Activated CD4-positive, alpha-beta T cell treated with anti-CD3 and anti-CD28 coated beads, Interleukin-2, amount 50 U/mL, for 1 hour (primary cell): ENCODE measurements around the gene REM1.
"Not testable (repeated sequence)": the region's sequence is repeated elsewhere in the genome, so short reads cannot be mapped to it uniquely, and the experiment has no call there.

ENCODE experiments used
- DNase-seq: peaks from one replicate; pipeline ENCODE4 v3.0.0-alpha.2; 2020

Gene REM1

DNA sequence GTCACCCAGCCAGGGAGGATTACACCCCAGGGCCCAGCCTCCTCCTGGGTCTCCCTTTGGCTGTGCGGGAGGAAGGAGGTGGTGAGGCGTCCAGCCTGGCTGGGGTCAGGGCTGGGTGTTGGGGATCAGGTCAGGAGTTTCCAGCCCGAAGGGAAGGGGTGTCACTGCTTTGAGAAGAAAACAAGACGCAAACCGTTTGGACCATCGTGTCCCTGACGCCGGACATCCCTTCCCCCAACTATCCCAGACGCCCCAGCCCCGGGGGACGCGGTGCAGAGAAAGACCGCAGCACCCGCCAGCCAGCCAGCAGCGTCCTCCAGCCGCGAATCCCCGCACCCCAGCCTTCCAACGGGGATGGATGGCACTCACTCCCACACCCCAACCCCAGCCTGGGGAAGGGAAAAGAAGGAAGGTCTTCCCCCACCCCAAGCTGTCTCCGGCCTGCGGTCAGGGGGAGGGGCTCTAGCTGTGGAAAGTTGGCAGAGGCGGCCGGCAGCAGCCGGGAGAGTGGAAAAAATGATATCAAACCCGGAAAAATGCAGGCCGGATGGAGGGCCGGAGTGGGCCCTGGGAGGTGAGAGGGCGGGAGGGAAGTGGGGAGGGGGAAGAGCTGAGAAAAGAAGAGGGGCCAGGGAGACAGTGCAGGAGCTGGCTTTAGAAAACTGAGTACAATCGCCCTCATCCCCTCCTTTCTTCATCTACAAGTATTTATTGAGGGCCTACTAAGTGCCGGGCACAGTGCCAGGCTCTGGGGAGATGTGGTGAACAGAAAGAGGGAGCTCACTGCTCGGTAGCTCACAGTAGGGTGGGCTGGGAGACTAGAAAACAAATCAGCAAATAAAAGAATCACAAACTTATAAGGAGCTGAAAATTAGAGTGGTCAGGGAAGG, 10.6 kb downstream of the REM1 start:
- DNase-seq: no peak

DNA sequence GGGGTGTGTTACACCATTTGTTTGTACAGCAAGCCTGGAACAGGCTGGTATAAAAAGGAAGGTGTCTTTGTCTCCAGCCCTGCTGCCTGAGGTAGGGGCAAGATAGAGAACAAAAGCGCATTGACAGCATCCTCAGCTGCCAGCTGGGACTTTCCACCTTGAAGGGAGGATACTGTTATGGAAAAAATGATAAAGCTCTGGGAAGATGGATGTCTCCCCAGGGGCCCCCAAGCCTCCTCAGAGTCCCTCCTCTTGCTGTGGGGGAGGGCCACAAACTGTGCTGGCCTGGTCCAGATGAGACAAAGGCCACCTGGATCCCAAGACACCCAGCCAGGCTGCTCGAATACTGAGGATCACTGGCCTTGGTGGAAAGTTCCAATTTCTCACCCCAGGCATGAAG, 13.0 kb downstream of the REM1 start:
- DNase-seq: no peak

DNA sequence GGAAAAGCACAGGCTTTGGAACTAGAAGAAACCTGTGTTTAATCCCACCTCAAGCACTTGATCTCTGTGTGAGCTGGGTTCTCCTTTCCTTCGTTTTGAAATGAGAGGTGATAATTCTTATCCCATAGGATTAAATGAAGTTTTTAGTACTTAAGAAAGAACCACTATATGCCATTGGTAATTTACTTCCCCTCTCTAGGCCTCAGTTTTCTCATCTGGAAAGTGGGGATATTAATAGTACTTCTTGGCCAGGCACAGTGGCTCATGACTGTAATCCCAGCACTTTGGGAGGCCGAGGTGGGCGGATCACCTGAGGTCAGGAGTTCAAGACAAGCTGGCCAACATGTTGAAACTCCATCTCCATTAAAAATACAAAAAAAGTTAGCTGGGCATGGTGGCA, 14.1 kb downstream of the REM1 start:
- no peak for DNase-seq

DNA sequence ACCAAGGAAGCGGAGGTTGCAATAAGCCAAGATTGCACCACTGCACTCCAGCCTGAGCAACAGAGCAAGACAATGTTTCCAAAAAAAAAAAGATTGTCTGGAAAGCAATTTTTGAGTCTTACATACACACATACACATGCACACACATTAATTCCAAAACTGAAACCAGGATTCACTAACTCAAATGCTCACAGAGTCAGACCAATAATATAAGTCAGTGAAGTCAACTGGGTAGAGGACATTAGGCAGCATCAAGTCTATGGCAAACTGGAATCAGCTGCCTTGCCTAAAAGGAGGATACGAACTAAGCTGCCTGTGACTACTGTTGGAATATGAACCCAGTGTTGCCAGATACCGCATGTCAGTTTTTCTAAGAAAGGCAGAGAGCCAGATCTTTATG, 15.7 kb downstream of the REM1 start:
- no peak for DNase-seq

DNA sequence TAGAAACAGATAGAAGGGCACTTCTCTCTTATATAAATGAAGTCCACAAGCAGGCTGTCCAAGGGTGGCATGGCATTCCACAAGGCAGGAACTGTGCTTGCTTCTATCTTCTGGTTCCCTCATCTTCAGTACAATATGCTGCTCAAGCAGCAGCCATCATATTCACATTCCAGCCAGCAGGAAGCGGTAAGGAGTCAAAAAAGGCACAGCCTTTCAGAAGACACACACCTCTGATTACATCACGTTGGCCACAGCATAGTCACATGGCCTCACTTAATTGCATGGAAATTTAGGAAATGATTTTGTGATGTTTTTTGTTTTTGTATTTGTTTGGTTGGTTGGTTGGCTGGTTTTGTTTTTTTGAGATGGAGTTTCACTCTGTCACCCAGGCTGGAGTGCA, 19.0 kb downstream of the REM1 start:
- DNase-seq: no peak

DNA sequence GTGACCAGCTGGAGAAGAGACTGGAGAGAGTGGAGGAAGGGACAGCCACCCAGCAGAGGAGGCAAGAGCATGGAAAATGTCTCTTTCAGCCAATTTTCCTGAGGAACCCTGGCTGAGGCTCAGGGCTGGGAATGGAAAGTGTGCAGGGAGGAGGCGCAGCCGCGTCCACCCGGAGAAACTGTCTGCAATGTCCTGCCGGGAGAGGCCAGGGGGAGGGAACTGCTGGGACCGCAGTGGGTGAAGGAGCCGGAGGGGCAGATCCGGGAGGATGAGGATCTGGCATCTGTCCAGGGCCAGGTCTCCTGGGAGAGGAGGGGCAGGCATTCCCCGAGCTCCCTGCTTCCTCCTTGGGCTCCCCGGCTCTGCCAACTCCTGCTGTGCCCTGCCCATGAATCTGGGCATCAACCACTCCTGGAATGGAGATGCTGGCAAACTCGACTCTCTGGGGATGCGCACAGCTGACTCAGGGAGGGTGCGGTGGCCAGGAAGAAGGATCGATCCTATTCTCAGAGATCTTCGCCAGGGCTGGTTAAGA, 21.7 kb downstream of the REM1 start:
- DNase-seq: no peak

DNA sequence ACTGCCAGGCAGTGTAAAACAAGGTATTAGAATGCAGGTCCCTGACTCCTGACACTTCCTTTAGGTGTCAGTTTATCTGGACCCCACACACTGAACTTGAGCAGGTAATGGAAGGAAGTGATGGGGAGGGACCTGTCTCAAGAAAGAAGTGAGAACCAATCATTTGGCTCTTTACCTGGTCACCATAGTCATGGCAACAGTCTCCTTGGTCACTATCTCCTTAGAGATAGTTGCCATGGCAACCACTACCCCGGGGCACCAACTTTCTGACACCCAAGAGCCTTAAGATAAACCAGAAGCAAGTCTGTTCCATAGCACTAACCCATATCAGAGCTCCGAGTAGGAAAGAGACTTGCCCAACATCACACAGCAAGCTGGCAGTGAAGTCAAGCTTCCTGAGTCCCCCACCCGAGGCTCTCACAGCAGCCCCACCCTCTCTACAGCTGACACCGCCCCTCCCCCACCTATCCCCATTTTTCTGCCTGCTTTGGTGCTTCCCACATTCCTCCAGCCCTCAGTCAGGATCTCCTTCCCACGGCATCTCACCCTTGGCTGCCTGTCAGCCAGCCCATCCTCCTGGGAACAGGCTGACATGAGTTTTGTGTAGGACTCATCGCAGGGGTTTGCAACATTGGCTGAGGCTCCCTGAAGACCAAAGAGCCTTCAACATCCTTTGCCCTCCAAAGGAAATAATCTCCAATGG, 22.9 kb downstream of the REM1 start:
- DNase-seq: no peak

DNA sequence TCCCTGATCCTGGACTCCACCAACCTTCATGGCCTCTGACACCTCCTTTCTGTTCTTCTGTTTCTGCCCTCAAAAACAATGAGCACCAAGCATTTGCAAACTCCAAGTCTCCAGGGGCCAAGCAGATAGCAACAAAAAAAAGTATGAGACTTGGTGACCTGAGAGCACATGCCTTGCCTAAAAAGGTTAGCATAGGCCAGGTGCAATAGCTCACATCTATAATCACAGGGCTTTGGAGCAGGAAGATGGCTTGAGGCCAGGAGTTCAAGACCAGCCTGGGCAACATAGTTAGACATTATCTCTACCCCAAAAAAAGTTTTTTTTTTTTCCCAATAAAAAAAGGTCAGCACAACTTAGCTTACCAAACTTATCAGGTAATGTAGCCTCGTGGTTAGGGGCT, 25.4 kb downstream of the REM1 start:
- no peak for DNase-seq

DNA sequence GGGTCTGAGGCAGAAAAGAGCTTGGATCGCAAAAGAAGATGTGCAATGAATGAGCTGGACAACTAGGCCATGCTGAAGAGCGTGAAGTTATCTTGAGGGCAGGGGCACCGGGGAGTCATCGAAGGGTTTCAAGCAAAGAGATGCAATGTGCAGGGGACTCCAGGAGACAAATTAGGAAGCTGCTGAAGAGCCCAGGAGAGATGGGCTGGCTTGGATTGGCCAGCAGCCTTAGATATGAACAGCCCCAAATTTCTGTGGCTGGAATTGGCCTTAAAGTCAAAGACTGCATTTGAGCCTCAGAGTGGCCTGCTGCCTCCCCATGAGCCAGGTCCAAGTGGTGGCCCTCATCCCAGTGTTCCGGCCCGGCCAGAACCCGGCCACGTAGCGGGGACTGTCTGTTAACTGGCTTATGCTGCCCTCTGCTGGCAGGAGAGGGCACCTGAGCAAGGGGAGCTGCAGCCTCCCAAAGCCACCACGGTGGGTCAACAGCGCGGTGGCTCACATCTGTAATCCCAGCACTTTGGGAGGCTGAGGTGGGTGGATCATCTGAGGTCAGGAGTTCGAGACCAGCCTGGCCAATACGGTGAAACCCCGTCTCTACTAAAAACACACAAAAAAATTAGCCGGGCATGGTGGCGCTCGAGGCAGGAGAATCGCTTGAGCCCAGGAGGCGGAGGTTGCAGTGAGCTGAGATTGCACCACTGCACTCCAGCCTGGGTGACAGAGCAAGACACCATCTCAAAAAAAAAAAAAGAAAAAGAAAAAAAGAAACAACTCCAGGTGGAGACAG, 28.0 kb downstream of the REM1 start:
- DNase-seq: peak; percentile 75

DNA sequence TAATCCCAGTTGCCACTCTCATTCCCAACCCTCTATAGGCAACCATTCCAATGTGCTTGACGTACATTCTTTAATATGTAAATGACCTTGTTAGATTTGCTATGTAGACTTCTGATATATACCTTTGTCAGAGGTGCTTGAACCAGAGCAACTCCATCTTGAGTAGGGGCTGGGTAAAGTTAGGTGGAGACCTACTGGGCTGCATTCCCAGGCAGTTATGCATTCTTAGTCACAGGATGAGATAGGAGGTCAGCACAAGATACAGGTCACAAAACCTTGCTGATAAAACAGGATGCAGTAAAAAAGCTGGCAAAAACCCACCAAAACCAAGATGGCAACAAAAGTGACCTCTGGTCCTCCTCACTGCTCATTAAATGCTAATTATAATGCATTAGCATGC, 30.8 kb downstream of the REM1 start:
- no peak for DNase-seq

DNA sequence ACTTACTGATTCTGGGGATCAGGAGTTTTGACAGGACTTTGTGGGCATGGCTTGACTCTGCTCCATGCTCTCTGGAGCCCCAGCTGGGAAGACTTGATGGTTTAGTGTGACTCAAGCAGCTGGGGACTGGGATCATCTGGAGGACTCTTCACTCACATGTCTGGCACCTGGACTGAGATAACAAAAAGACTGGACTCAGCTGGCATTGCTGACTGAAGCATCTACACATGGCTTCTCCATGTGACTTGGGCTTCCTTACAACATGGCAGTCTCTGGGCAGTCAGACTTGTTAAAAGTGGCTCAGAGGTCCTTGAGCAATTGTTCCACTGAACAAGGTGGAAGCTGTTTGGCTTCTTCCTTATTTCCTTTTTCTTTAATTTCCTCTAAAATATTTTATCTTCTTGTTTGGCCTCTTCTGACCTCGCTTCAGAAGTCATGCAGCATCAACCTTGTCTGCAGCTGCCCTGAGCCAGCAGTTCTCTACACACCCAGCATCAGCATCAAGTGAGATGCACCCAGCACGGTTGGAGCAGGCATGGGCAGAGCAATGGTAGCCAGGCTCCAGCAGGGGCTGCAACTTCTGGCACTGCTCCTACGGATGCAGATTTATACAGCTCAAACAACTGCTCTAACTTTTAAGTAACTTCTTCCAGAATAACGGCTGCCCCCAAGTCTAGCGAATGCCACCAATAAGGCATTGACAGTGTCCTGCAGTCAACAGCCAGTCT, 33.6 kb downstream of the REM1 start:
- no peak for DNase-seq

DNA sequence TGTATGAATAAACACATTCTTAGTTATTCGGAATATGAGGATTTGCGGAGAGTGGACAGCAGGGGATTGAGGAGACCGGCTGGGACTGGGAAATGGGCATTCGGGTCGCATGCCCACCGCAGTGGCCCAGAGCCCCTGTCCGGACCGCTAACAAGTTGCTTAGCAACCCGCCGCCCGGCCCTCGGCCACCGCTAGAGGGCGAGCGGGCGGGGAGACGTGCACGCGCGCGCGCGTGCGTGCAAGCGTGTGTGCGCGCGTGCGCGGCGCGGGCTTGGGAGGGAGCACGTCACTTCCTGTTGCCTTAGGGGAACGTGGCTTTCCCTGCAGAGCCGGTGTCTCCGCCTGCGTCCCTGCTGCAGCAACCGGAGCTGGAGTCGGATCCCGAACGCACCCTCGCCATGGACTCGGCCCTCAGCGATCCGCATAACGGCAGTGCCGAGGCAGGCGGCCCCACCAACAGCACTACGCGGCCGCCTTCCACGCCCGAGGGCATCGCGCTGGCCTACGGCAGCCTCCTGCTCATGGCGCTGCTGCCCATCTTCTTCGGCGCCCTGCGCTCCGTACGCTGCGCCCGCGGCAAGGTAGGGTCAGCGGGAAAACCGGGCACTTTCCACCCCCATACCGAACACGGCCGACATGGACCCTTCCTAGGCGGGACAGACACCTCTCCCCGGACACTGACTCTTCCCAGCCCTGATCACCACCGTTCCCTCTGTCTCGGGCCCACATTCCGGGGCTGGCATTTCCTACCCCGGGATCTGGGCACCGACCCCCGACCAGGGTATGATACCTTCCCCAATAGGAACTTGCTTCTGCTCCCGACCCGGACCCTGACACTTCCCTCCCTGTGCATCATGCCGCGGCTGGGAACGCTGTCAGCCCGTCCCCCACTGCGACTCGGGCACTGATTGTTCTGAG, 39.3 kb downstream of the REM1 start, which contains the start of gene HM13:
TSS of gene HM13 (plus strand) at position 289 of the 918 bp plus-strand sequence. CDS start at position 399, 110 bp downstream.
- DNase-seq: peak; percentile 87

DNA sequence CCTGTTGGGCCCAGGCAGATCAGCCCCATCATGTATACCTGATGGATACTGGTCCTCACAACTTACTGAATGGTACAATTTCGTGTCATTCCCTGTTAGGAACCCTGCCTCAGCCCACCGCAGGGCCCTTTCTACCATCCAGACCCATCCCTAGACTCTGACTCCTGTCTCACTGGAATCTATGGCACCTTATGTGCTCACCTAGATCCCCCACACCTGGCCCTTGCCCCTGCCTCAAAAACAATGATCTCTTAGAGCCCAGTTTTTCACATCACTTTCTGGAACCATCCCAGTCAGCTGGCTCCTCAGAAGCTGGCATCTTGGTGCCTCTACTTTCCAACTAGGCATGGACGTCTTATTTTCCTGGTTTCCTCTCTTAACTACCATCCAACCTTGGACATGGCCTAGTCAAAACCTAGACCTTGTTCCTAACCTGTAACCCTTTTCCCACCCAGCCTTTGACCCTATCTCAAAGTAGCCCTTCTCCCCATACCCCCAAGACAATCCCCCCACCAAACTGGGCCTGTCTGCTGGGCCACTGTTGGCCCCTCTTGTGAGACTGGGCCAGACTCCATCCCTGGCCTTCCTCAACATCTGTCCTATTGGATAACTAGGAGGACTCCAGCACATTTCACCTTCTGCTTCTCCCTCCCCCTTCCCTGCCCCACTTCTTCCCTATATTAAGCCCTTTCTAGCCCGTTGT, 40.1 kb downstream of the REM1 start:
- no peak for DNase-seq

DNA sequence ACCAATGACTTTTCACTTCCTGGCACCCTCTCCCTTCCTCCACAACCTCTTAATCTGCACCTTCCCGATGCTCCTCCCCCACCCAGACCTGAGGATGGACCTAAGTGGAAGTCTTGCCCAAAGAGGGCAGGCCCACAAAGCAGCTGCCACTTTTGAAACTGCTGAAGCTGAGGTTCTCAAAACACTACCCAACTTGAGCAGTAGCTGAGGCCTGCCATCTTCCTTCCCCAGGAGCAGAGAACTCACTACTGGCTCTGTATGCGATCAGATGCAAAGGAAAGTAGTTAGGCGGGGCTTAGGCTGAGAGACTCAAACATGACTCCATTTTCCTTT, 40.7 kb downstream of the REM1 start:
- DNase-seq: no peak

DNA sequence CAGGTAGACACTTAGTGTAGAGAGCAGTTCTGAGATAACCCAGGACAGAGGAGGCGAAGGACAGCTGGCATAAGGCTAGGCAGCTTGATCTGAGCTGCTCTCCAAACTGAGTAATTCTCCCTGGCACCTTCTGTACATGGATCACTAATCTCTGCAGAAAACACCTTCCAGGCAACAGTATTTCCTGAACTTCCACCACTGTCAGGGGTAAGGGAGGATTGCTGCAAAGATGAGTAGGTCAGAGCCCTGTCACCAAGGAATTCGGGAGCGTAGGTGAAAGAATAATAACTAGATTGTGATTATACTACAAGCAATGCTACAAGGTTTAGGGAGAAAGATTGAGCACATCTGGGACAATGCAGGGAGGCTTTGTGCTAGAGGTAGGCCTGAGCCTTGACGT, 41.1 kb downstream of the REM1 start:
- no peak for DNase-seq

DNA sequence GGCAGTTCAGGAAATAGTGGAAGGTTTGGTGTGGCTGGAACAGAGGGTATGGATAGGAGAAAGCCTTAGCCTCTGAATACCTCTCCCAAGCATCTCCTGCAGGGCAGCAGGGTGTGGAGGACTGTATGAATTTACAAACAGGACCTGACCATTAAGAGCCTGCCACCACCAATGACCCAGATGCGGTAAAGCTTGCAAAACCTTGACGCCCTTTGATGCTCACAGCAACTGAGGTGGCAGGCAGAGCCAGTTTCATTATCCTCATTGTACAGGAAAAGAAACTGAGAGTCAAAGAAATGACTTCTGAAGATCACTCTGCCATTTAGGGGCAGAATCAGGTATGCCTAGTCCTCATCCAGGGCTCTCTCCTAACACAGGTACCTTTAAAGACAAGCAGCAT, 41.6 kb downstream of the REM1 start:
- DNase-seq: no peak

DNA sequence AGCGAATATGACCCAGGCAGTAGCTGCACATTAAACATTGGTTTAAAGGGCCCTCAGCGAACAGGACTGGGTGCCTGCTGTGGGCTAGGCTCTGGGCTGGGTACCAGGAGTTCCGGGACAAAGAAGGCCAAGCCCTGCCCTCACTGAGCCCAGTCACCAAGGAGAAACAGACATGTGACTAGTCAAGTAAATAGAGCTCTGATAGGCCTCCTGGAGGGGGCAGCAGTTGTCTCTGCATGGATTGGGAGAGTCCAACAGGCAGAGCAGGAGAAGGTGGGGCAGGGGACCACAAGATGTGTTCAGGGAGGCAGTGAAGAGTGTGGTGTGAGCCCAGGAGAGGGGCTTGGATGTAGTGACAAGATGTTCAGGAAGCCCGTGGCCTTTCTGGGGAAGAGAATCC, 42.3 kb downstream of the REM1 start:
- no peak for DNase-seq

DNA sequence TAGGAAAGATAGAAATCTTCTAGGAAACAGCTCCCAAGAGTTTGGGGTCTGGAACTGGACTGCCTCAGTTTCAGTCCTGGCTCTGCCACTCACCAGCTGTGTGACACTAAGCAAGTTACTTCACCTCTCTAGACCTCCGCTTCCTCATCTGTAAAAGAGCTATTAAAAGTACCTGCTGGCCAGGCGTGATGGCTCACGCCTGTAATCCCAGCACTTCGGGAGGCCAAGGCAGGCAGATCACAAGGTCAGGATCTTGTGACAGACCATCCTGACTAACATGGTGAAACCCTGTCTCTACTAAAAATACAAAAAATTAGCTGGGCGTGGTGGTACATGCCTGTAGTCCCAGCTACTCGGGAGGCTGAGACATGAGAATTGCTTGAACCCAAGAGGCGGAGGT, 46.2 kb downstream of the REM1 start:
- DNase-seq: not testable (repeated sequence)

DNA sequence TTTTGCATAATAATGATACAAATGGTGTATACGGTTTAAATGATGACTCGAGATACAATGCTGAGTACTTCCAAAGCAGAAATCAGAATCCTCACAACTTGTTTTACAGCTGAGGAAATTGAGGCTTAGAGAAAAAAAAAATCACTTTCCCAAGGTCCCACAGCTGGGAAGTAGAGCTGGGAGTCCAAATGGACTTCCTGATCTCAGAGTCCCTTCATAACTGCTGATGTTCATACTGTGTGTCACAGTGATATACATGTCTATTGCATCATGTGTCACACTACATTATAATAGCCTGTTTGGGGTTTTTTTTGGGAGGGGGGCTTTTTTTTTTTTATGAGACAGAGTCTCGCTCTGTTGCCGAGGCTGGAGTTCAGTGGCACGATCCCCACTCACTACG, 47.6 kb downstream of the REM1 start:
- no peak for DNase-seq

DNA sequence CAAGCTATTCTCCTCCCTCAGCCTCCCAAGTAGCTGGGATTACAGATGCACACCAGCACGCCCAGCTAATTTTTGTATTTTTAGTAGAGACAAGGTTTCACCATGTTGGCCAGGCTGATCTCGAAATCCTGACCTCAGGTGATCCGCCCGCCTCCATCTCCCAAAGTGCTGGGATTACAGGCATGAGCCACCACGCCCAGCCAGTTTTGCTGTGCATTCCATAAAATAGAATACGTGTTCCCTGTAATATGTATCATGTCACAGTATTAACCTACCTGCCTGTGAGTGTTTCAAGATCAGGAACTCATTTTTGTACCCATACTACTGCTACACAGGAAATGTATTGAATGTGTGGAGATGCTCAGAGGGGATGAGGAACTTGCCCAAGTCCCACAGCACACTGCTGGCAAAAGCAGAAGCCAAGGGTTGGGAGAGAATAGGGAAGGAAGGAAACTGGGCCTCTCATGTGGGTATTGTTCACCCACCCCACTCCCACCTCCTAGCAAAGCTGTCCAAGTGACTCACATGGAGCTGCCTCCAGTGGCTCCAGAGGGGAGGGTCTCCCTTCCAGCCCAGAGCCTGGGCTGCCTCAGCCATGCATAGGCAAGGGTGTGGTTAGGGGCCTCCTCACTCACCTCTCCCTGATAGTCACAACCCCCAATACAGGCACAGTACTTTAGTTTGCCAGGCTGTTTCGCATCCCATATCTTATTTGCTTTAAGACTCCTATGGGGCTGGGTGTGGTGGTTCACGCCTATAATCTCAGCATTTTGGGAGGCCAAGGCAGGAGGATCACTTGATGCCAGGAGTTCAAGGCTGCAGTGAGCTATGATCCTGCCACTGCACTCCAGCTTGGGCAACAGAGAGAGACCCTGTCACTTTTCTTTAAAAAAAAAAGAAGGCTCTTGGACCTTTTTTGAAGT, 48.5 kb downstream of the REM1 start:
- no peak for DNase-seq
